CD4-positive, alpha-beta memory T cell (primary cell): Measurements from ENCODE around the gene LHFPL3. TPM values are rescaled to one million over a fixed set of nuclear protein-coding genes. Genes with fewer than 3 reads are reported as not detected.

ENCODE experiments used
- CTCF ChIA-PET: fragments of 350-600 bp; sonication (Branson Sonifier 250); formaldehyde crosslinking; loops from one replicate; lab custom pipeline; 2021; ENCODE audit warnings: inconsistent platforms; ENCODE audit not compliant: partially characterized antibody; lab: Charles Lee
- POLR2A ChIA-PET: fragments of 350-600 bp; sonication (Branson Sonifier 250); formaldehyde crosslinking; loops from one replicate; lab custom pipeline; 2021; ENCODE audit not compliant: partially characterized antibody; lab: Charles Lee
- DNase-seq, 5 donors: peaks; one replicate each; pipeline versions ENCODE4 v3.0.0 to v3.0.0-alpha.2; 2020 to 2022; ENCODE audit warnings: mixed read lengths in 1 of 5
- H3K27ac ChIP-seq: one replicate; pipeline ENCODE4 v1.7.0; 2013; ENCODE audit warnings: low read depth, low read length
- H3K27me3 ChIP-seq: 2 replicates; pipeline ENCODE4 v1.7.0; 2013; ENCODE audit warnings: mild to moderate bottlenecking, low read length, moderate library complexity; ENCODE audit not compliant: insufficient read depth
- H3K36me3 ChIP-seq: 2 replicates; pipeline ENCODE4 v1.7.0; 2013; ENCODE audit warnings: mild to moderate bottlenecking, low read length, moderate library complexity; ENCODE audit not compliant: insufficient read depth
- H3K4me1 ChIP-seq: 2 replicates; pipeline ENCODE4 v1.7.0; 2013; ENCODE audit warnings: mild to moderate bottlenecking, low read length, moderate library complexity; ENCODE audit not compliant: insufficient read depth
- H3K4me3 ChIP-seq, 2 donors: one replicate each; pipeline ENCODE4 v1.7.0; 2013; ENCODE audit warnings: low read length in 2 of 2, mild to moderate bottlenecking in 1 of 2
- H3K9me3 ChIP-seq, 2 donors: one replicate each; pipeline ENCODE4 v1.7.0; 2013; ENCODE audit warnings: low read length in 2 of 2, control low read depth in 1 of 2; ENCODE audit not compliant: control insufficient read depth in 1 of 2
- H3K27ac Mint-ChIP-seq, 7 donors: one replicate each; pipeline ENCODE4 v1.8.0; 2020 to 2021; ENCODE audit warnings: mixed read lengths in 7 of 7, mild to moderate bottlenecking in 6 of 7, inconsistent platforms in 3 of 7, moderate library complexity in 3 of 7
- H3K27me3 Mint-ChIP-seq, 2 donors: one replicate each; pipeline ENCODE4 v1.8.0; 2020 to 2021; ENCODE audit warnings: mixed read lengths in 2 of 2
- H3K36me3 Mint-ChIP-seq, 2 donors: one replicate each; pipeline ENCODE4 v1.8.0; 2020 to 2021; ENCODE audit warnings: mixed read lengths in 2 of 2, inconsistent platforms in 1 of 2, mild to moderate bottlenecking in 1 of 2
- H3K4me1 Mint-ChIP-seq, 4 donors: one replicate each; pipeline ENCODE4 v1.8.0; 2020 to 2021; ENCODE audit warnings: mixed read lengths in 4 of 4, mild to moderate bottlenecking in 1 of 4
- H3K4me3 Mint-ChIP-seq, 8 donors: one replicate each; pipeline ENCODE4 v1.8.0; 2020 to 2021; ENCODE audit warnings: mixed read lengths in 8 of 8, mild to moderate bottlenecking in 7 of 8, moderate library complexity in 6 of 8, inconsistent platforms in 3 of 8
- H3K9me3 Mint-ChIP-seq, 8 donors: one replicate each; pipeline ENCODE4 v1.8.0; 2020 to 2021; ENCODE audit warnings: mixed read lengths in 8 of 8, mild to moderate bottlenecking in 5 of 8, inconsistent platforms in 3 of 8, moderate library complexity in 1 of 8
- intact Hi-C: fragments of 100-400 bp; cut with micrococcal nuclease; formaldehyde crosslinking; loops from one replicate; pipeline ENCODE4 v1.15.1; 2023
- polyA plus RNA-seq, 2 donors: library from polyadenylated mRNA; unstranded; fragments of 300-500 nt; fragmentation: Illumina TruSeq; gene quantifications; one replicate each; pipeline ENCODE4 v1.2.3, GENCODE V29; 2021
- total RNA-seq, 2 experiments: library from RNA; stranded (reverse); gene quantifications; one replicate each; pipeline ENCODE4 v1.2.3, GENCODE V29; 2021

LHFPL3 gene
- total and polyA plus RNA-seq, 4 experiments from 2014 or later = not detected

DNA sequence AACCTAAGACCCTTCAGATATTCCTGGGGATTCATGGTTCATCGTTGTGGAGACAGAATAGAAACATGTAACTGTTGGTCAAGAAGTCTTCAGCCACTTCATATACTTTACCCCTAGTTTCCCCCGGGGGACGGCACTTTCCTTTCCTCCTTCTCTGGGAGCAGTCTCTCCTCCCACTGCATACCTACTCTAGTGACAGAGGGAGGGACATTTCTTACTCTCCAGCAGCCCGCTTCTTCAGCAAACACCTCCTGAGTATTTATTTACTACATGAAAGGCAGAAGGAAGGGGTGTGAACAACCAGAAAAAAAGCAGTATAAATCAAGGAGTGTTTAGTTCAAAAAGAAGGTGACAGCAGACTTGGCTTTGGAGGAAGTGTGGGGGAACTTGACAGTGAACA is 69.0 kb downstream of the LHFPL3 start:
- DNase-seq = no peak
- no peaks in the 10 kb centered on the region for H3K4me1 ChIP-seq
- H3K27ac ChIP-seq = no peak overlapping the region
- Mint-ChIP-seq H3K4me1 (no peaks in the 10 kb centered on the region), H3K27me3 (peaks cover 2 to 5% of the 10 kb centered on the region in 2 donors), H3K27ac (no peak overlapping the region), H3K4me3 (no peak overlapping the region), H3K36me3 (no peaks in the 10 kb centered on the region), H3K9me3 (peaks cover 0 to 6% (median 0%) of the 10 kb centered on the region in 8 donors)
- CTCF ChIA-PET = no interaction called here
- no peaks in the 10 kb centered on the region for H3K36me3 ChIP-seq
- H3K27me3 ChIP-seq = no peaks in the 10 kb centered on the region
- POLR2A ChIA-PET = no interaction called here
- no peak overlapping the region for H3K4me3 ChIP-seq
- intact Hi-C loops = no loop called here
- no peaks in the 10 kb centered on the region for H3K9me3 ChIP-seq

DNA sequence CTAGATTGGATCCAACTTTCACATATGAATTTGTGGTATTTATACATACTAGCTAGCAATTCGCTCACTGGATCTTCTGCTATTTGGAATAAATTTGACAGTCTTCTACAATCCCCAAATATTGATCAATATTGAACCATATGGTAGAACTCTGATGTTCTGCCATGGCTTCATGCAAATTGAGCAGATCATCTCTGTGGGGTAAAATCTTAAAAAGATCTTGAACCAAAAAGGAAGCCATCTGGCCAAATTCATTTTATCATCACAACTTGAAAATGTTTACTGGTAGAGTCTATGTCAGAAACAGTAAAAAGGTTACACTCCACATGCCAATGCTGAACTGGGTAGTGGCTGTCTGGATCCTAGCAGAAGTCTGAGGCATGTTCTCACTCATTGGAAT is 80.0 kb downstream of the LHFPL3 start:
- POLR2A ChIA-PET = no interaction called here
- Mint-ChIP-seq H3K4me1 (no peaks in the 10 kb centered on the region), H3K27me3 (peaks cover 1 to 5% of the 10 kb centered on the region in 2 donors), H3K27ac (no peak overlapping the region), H3K9me3 (peaks cover 0 to 4% (median 2%) of the 10 kb centered on the region in 8 donors), H3K4me3 (no peak overlapping the region), H3K36me3 (no peaks in the 10 kb centered on the region)
- intact Hi-C loops = no loop called here
- H3K4me3 ChIP-seq = no peak overlapping the region
- H3K36me3 ChIP-seq = no peaks in the 10 kb centered on the region
- H3K4me1 ChIP-seq = no peaks in the 10 kb centered on the region
- DNase-seq = no peak
- H3K27me3 ChIP-seq = no peaks in the 10 kb centered on the region
- no peak overlapping the region for H3K27ac ChIP-seq
- CTCF ChIA-PET = no interaction called here
- H3K9me3 ChIP-seq = no peaks in the 10 kb centered on the region

DNA sequence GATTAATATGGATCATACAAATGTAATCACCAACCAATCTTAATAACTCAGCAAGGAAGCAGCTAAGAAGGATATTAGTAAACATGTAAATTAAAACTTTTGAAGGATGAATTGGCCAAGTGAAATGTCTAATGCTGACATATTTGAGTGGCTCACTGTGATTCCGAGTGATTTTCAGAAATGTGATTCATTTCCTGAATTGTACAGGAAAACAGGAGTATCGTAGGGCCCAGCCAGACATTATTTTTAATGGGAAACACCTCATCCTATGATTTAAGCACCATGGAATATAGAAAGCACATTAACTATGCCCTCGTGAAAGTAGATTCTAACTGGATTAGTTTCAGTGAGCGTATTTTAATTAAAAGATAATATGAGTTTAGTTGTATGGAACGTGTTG is 82.3 kb downstream of the LHFPL3 start:
- intact Hi-C loops = no loop called here

DNA sequence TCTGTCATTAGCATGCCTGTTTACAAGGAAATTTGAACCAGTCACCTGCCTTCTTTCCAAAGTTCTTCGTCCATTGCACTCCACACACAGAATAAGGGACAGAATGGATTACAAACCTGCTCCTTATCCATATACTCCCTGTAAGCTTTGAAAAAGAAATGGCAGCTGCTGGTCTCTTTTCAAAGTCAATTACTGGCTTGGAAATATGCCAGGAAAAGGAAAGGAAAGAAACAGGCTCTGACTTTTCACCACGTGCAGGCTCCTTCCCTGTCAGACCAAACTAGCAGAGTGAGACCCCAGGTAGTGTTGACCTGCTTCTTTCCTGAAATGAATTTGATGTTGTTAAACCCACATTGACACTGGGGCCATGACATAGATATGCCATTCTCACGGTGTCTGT is 84.5 kb downstream of the LHFPL3 start:
- Histone ChIP-seq H3K4me1 (no peaks in the 10 kb centered on the region), H3K27ac (no peak overlapping the region), H3K27me3 (no peaks in the 10 kb centered on the region), H3K9me3 (no peaks in the 10 kb centered on the region), H3K36me3 (no peaks in the 10 kb centered on the region), H3K4me3 (no peak overlapping the region)
- Mint-ChIP-seq H3K9me3 (peaks cover 0 to 4% (median 2%) of the 10 kb centered on the region in 8 donors), H3K27me3 (peaks cover 1 to 5% of the 10 kb centered on the region in 2 donors), H3K36me3 (no peaks in the 10 kb centered on the region), H3K4me3 (no peak overlapping the region), H3K27ac (no peak overlapping the region), H3K4me1 (no peaks in the 10 kb centered on the region)
- ChIA-PET POLR2A (no interaction called here), CTCF (no interaction called here)
- intact Hi-C loops = no loop called here
- no peak for DNase-seq

More for the DNA sequence above, 82.3 kb downstream of the LHFPL3 start:
- Mint-ChIP-seq H3K4me1 (no peaks in the 10 kb centered on the region), H3K9me3 (peaks cover 0 to 4% (median 2%) of the 10 kb centered on the region in 8 donors), H3K4me3 (no peak overlapping the region), H3K27ac (no peak overlapping the region), H3K27me3 (peaks cover 1 to 5% of the 10 kb centered on the region in 2 donors), H3K36me3 (no peaks in the 10 kb centered on the region)
- H3K36me3 ChIP-seq = no peaks in the 10 kb centered on the region
- no peak for DNase-seq
- ChIA-PET CTCF (no interaction called here), POLR2A (no interaction called here)
- no peaks in the 10 kb centered on the region for H3K27me3 ChIP-seq
- H3K4me3 ChIP-seq = no peak overlapping the region
- no peak overlapping the region for H3K27ac ChIP-seq
- H3K4me1 ChIP-seq = no peaks in the 10 kb centered on the region
- no peaks in the 10 kb centered on the region for H3K9me3 ChIP-seq

DNA sequence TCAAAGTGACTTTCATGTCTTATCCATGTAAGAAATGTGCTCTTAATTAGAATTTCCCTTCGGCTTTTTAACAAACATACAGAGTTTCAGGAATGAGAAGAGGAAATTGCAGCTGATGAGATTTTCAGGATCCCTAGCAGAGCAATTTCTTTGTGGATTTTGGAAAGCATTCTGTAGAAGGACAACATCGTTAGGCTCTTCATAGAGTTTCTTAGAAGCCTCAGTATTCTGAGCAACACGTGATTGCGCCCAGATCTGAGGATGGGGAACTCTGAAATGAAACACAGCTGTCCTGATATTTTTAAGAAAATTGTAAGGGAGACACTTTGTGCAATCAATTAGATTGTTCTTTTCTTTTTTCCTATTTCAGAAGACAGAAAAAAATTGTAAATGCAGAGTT is 85.8 kb downstream of the LHFPL3 start:
- CTCF ChIA-PET = no interaction called here
- H3K27ac Mint-ChIP-seq = no peak overlapping the region

DNA sequence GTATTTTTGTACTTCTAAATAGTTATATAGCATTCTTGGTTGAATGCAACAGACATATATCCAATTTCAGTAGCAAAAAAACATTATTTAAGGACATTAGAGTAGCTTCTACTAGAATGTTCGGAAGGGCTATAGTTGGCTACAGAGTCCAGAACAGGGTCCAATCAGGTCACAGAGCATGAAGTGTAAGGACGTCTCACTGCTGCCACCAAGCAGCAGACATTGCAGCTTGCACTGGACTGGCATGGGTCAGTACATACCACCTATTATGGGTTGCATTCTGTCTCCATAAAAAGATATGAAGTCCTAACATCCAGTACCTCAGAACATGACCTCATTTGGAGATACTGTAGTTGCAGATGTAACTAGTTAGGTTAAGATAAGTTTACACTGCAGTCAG is 87.3 kb downstream of the LHFPL3 start:
- no peak overlapping the region for H3K4me3 ChIP-seq
- no peaks in the 10 kb centered on the region for H3K4me1 Mint-ChIP-seq

More for the DNA sequence above, 85.8 kb downstream of the LHFPL3 start:
- no peak for DNase-seq
- no peaks in the 10 kb centered on the region for H3K4me1 Mint-ChIP-seq
- H3K36me3 ChIP-seq = no peaks in the 10 kb centered on the region
- H3K4me3 ChIP-seq = no peak overlapping the region
- no peak overlapping the region for H3K27ac ChIP-seq
- H3K9me3 Mint-ChIP-seq = peaks cover 0 to 4% (median 0%) of the 10 kb centered on the region in 8 donors
- H3K4me3 Mint-ChIP-seq = no peak overlapping the region
- POLR2A ChIA-PET = no interaction called here
- no peaks in the 10 kb centered on the region for H3K9me3 ChIP-seq
- no peaks in the 10 kb centered on the region for H3K36me3 Mint-ChIP-seq
- H3K27me3 ChIP-seq = no peaks in the 10 kb centered on the region
- peaks cover 0 to 2% of the 10 kb centered on the region in 2 donors for H3K27me3 Mint-ChIP-seq
- intact Hi-C loops = no loop called here
- no peaks in the 10 kb centered on the region for H3K4me1 ChIP-seq

DNA sequence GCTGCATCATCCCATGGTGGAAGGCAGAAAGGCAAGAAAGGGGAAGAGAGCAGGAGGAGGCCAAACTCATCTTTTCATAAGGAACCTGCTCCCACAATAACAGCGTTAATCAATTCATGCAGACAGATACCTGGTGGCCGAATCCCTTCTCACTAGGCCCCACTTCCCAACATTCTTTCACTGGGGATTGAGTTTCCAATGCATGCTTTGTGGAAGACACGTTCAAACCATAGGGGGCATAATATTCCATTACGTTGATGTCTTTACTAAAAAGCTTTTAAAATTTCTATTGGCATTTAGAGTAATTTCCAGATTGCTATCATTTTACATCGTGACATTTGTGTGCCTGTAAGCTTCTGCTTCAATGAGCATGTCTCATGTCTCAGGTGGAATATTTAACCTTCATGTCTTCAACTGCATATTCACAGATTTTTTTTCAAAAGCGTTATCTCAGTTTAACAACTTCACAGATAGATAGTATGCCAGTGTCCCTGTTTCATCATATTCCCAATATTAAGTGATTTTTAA is 88.5 kb downstream of the LHFPL3 start:
- H3K4me1 Mint-ChIP-seq = no peaks in the 10 kb centered on the region
- no peaks in the 10 kb centered on the region for H3K27me3 ChIP-seq
- H3K27ac Mint-ChIP-seq = no peak overlapping the region
- no peak overlapping the region for H3K27ac ChIP-seq
- no peaks in the 10 kb centered on the region for H3K4me1 ChIP-seq
- no peaks in the 10 kb centered on the region for H3K36me3 ChIP-seq
- intact Hi-C loops = no loop called here
- no peak overlapping the region for H3K4me3 ChIP-seq
- no peak for DNase-seq
- no peaks in the 10 kb centered on the region for H3K9me3 ChIP-seq
- CTCF ChIA-PET = no interaction called here
- POLR2A ChIA-PET = no interaction called here
- no peak overlapping the region for H3K4me3 Mint-ChIP-seq
- peaks cover 0 to 2% of the 10 kb centered on the region in 2 donors for H3K27me3 Mint-ChIP-seq
- H3K36me3 Mint-ChIP-seq = no peaks in the 10 kb centered on the region
- peaks cover 0 to 2% (median 0%) of the 10 kb centered on the region in 8 donors for H3K9me3 Mint-ChIP-seq

More for the DNA sequence above, 87.3 kb downstream of the LHFPL3 start:
- Histone ChIP-seq H3K4me1 (no peaks in the 10 kb centered on the region), H3K27ac (no peak overlapping the region), H3K36me3 (no peaks in the 10 kb centered on the region), H3K27me3 (no peaks in the 10 kb centered on the region), H3K9me3 (no peaks in the 10 kb centered on the region)
- H3K36me3 Mint-ChIP-seq = no peaks in the 10 kb centered on the region
- peaks cover 0 to 2% (median 0%) of the 10 kb centered on the region in 8 donors for H3K9me3 Mint-ChIP-seq
- H3K27ac Mint-ChIP-seq = no peak overlapping the region
- no peak for DNase-seq
- ChIA-PET POLR2A (no interaction called here), CTCF (no interaction called here)
- peaks cover 0 to 2% of the 10 kb centered on the region in 2 donors for H3K27me3 Mint-ChIP-seq
- no peak overlapping the region for H3K4me3 Mint-ChIP-seq
- intact Hi-C loops = no loop called here
